SU-DHL-6 (cell line): Measurements from ENCODE around the gene NDUFV1.

Source experiments
- H2AFZ ChIP-seq: fragments of 200-600 bp; sonication (generic); 2 replicates; pipeline ENCODE4 v1.6.1; 2014; ENCODE audit warnings: low read depth, mild to moderate bottlenecking, moderate library complexity, mixed read lengths, antibody characterized with exemption, low read length; ENCODE audit not compliant: severe bottlenecking
- H3F3A ChIP-seq: fragments of 200-600 bp; shearing (Covaris generic); 2 replicates; pipeline ENCODE4 v1.6.0; 2016; ENCODE audit warnings: antibody characterized with exemption, mild to moderate bottlenecking; ENCODE audit not compliant: insufficient read depth
- H3K27ac ChIP-seq: fragments of 200-600 bp; sonication (generic); 2 replicates; pipeline ENCODE4 v1.5.1; 2016; ENCODE audit warnings: low read depth, mild to moderate bottlenecking, low read length, moderate library complexity, mixed read lengths
- H3K27me3 ChIP-seq: fragments of 200-600 bp; sonication (generic), shearing (Covaris generic); 2 replicates; pipeline ENCODE4 v1.6.0; 2014; ENCODE audit warnings: mild to moderate bottlenecking, low read length
- H3K36me3 ChIP-seq: fragments of 200-600 bp; sonication (generic); 2 replicates; pipeline ENCODE4 v1.6.1; 2014; ENCODE audit warnings: mild to moderate bottlenecking, low read length, mixed read lengths
- H3K4me2 ChIP-seq: fragments of 300-600, 200-600 bp; shearing (Covaris generic), sonication (generic); 2 replicates; pipeline ENCODE4 v1.6.0; 2014; ENCODE audit warnings: low read length, low read depth, mild to moderate bottlenecking; ENCODE audit not compliant: poor library complexity, severe bottlenecking
- H3K4me3 ChIP-seq: fragments of 200-600 bp; sonication (generic); 2 replicates; pipeline ENCODE4 v1.5.1; 2014; ENCODE audit warnings: antibody characterized with exemption, low read length, mild to moderate bottlenecking, mixed read lengths; ENCODE audit not compliant: insufficient read depth, poor library complexity, severe bottlenecking
- H3K79me2 ChIP-seq: fragments of 200-600 bp; sonication (generic); 2 replicates; pipeline ENCODE4 v1.6.1; 2014; ENCODE audit warnings: mild to moderate bottlenecking, low read length, moderate library complexity; ENCODE audit not compliant: insufficient read depth
- H3K9ac ChIP-seq: fragments of 200-600 bp; sonication (generic); 2 replicates; pipeline ENCODE4 v1.7.0; 2014; ENCODE audit warnings: mild to moderate bottlenecking, low read length
- H3K9me2 ChIP-seq: fragments of 200-600 bp; sonication (generic); replicated peaks from 2 replicates; pipeline ENCODE4 v1.6.1; 2014; ENCODE audit warnings: low read length; ENCODE audit not compliant: insufficient read depth
- H3K9me3 ChIP-seq: fragments of 200-600 bp; sonication (generic); 2 replicates; pipeline ENCODE4 v1.6.1; 2014; ENCODE audit warnings: low read length, mixed read lengths; ENCODE audit not compliant: insufficient read depth
- H4K20me1 ChIP-seq: fragments of 200-600 bp; sonication (generic); 2 replicates; pipeline ENCODE4 v1.6.1; 2014; ENCODE audit warnings: low read depth, mild to moderate bottlenecking, antibody characterized with exemption, low read length, moderate library complexity, mixed read lengths
- CTCF ChIP-seq: fragments of 200-600 bp; sonication (generic); IDR thresholded peaks from one replicate; pipeline ENCODE4 v1.5.1; 2017; ENCODE audit warnings: antibody characterized with exemption, mild to moderate bottlenecking, low read length, moderate library complexity; ENCODE audit not compliant: insufficient read depth, poor library complexity, severe bottlenecking
- EZH2phosphoT487 ChIP-seq: fragments of 200-600 bp; sonication (generic), shearing (Covaris generic); conservative IDR thresholded peaks from 2 replicates; pipeline ENCODE4 v1.6.1; 2018; ENCODE audit warnings: mild to moderate bottlenecking, antibody characterized with exemption, low read length, moderate library complexity, mixed read lengths

The NDUFV1 gene

GRCh38 chr11:67604815-67605214 lies 1.9 kb upstream of the NDUFV1 start:
- Histone ChIP-seq H2AFZ (no peak overlapping the region), H3K27me3 (no peaks in the 10 kb centered on the region), H3K4me2 (no peak overlapping the region), H3K79me2 (peaks cover 11% of the 10 kb centered on the region), H3F3A (peaks cover 10% of the 10 kb centered on the region), H3K4me3 (no peak overlapping the region), H3K9me2 (no peaks in the 10 kb centered on the region), H3K27ac (no peak overlapping the region), H4K20me1 (no peaks in the 10 kb centered on the region), H3K9me3 (0 out of 2 replicates have a peak, but pooled peaks cover 4% of the 10 kb centered on the region), H3K36me3 (no peaks in the 10 kb centered on the region), H3K9ac (no peak overlapping the region)
- TF ChIP-seq EZH2phosphoT487 (no peak), CTCF (no peak)

- Histone ChIP-seq H3K9ac (no peak overlapping the region), H3K4me3 (no peak overlapping the region), H3K9me3 (0 out of 2 replicates have a peak, but pooled peaks cover 4% of the 10 kb centered on the region), H3K36me3 (no peaks in the 10 kb centered on the region), H3K79me2 (peaks cover 11% of the 10 kb centered on the region), H2AFZ (no peak overlapping the region), H3K27me3 (no peaks in the 10 kb centered on the region), H4K20me1 (no peaks in the 10 kb centered on the region), H3K4me2 (no peak overlapping the region), H3K9me2 (no peaks in the 10 kb centered on the region), H3K27ac (no peak overlapping the region), H3F3A (peaks cover 4% of the 10 kb centered on the region)
- TF ChIP-seq CTCF (no peak), EZH2phosphoT487 (no peak)
Measured at GRCh38 chr11:67605231-67606011, 1.3 kb upstream of the NDUFV1 start.

- 0 out of 2 replicates have a peak, but pooled peaks cover 4% of the 10 kb centered on the region for H3K9me3 ChIP-seq
- H2AFZ ChIP-seq: peak overlapping the region; percentile 71
- TF ChIP-seq EZH2phosphoT487 (no peak), CTCF (no peak)
- no peak overlapping the region for H3K27ac ChIP-seq
- peak overlapping the region; percentile 87 for H3K9ac ChIP-seq
- H4K20me1 ChIP-seq: no peaks in the 10 kb centered on the region
- H3K4me3 ChIP-seq: peak overlapping the region; percentile 70
- H3K4me2 ChIP-seq: peak overlapping the region; percentile 69
- no peaks in the 10 kb centered on the region for H3K9me2 ChIP-seq
- H3F3A ChIP-seq: no peaks in the 10 kb centered on the region; the same call in 1 of the 2 replicates
- no peaks in the 10 kb centered on the region for H3K27me3 ChIP-seq
- H3K36me3 ChIP-seq: no peaks in the 10 kb centered on the region
- peaks cover 11% of the 10 kb centered on the region for H3K79me2 ChIP-seq
Measured at GRCh38 chr11:67606093-67606491, 644 bp upstream of the NDUFV1 start.
